Measurements from ENCODE around the gene ANKS1B.
"Not testable (repeated sequence)": the region's sequence is repeated elsewhere in the genome, so short reads cannot be mapped to it uniquely, and the experiment has no call there.

Gene ANKS1B

DNA sequence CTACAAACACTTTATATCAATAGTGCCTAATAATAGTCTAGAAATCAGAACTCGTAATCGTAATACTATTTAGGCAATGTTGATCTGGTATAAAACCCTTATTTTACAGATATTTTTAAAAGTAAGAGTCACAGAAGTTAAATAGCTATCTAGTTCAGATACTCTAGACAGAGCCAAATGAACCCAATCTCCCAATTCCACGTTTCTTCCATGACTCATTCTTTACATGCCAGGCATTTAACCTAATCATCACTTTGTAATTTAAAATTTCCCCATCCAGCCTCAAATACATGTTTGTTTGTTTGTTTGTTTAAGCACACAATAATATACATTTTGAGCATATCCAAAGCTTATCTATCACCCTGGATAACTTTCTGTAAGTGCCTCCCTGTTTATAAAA, 373.6 kb downstream of the ANKS1B start:
- peak; percentile 2 for DNase-seq (ENCODE audit: low read depth)
- H3K4me3 ChIP-seq (ENCODE audit: control insufficient read depth, low read depth, low read length): no peak overlapping the region
- TF ChIP-seq, protein P1, sequence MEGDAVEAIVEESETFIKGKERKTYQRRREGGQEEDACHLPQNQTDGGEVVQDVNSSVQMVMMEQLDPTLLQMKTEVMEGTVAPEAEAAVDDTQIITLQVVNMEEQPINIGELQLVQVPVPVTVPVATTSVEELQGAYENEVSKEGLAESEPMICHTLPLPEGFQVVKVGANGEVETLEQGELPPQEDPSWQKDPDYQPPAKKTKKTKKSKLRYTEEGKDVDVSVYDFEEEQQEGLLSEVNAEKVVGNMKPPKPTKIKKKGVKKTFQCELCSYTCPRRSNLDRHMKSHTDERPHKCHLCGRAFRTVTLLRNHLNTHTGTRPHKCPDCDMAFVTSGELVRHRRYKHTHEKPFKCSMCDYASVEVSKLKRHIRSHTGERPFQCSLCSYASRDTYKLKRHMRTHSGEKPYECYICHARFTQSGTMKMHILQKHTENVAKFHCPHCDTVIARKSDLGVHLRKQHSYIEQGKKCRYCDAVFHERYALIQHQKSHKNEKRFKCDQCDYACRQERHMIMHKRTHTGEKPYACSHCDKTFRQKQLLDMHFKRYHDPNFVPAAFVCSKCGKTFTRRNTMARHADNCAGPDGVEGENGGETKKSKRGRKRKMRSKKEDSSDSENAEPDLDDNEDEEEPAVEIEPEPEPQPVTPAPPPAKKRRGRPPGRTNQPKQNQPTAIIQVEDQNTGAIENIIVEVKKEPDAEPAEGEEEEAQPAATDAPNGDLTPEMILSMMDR (conservative IDR thresholded peaks at IDR 0.05; ENCODE audit: control insufficient read depth, insufficient read depth, low read depth, low read length): no peak

DNA sequence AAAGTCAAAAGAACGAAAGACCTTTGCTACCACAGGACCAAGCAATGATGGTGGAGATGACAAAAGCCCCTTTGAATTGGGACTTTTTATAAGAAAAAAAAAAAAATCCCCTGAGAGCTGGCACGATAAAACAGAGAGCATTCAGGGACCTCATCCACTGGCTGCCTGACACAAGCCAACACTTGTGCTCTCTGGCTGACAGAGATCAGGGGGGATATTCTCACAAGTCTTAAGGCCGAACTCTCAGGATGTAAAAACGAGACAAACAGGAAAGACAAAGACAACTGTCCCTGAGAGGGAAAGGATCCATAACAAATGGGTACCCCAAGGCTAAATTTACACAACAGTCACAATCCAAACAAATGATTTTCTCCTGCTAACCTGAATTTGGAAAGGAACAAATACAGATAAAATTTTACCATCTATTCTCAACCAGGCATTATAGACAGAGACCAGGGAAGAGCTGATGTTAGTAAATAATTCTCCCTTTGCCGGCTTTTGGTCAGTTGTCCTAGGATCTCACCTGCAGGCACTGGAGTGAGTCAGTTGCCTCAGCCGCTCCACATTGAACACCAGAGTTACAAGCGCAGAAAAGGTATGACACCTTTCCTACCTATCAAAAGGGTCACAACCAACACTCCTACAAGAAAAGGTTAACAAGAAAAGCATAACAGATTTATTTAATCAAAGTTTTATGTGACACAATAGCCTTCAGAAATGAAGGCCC, 375.1 kb downstream of the ANKS1B start:
- TF ChIP-seq, protein P1 (conservative IDR thresholded peaks at IDR 0.05; ENCODE audit: control insufficient read depth, insufficient read depth, low read depth, low read length): no peak
- H3K4me3 ChIP-seq (ENCODE audit: control insufficient read depth, low read depth, low read length): no peak overlapping the region
- DNase-seq (ENCODE audit: low read depth): no peak

DNA sequence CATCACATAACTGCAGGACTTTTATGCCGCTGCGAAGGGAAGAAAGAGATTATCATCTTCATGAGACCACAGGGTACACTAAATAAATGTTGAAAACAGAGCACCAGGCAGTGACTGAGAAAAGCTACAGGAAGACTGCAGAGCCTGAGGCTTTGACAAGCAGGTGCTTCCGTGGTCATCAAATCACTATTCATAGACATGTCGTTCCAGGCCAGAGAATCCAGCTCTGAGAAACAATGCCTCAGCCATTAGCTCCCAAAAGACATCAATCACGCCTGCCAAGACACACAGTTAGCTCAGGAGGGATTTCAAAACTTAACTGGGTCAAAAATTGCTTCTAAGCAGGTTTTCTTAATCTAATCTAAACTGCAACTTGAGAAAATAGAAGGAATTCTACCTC, 384.3 kb downstream of the ANKS1B start:
- DNase-seq (ENCODE audit: low read depth): no peak
- TF ChIP-seq, protein P1 (conservative IDR thresholded peaks at IDR 0.05; ENCODE audit: control insufficient read depth, insufficient read depth, low read depth, low read length): no peak
- H3K4me3 ChIP-seq (ENCODE audit: control insufficient read depth, low read depth, low read length): no peak overlapping the region

DNA sequence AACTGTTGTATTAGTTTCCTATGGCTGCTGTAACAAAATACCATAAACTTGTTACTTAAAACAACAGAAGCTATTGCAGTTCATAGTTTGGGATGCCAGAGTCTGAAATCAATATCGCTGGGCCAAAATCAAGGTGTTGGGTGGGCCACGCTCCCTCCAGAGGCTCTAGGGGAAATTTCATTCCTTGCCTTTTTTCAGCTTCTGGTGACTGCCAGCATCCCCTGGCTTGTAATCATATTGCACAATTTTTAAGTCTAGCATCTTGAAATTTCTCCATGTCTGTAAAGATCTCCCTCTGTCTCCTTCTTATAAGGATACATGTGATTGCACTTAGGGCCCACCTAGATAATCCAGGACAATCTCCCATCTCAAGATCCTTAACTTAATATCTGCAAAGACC, 386.0 kb downstream of the ANKS1B start:
- no peak overlapping the region for H3K4me3 ChIP-seq (ENCODE audit: control insufficient read depth, low read depth, low read length)
- no peak for DNase-seq (ENCODE audit: low read depth)

DNA sequence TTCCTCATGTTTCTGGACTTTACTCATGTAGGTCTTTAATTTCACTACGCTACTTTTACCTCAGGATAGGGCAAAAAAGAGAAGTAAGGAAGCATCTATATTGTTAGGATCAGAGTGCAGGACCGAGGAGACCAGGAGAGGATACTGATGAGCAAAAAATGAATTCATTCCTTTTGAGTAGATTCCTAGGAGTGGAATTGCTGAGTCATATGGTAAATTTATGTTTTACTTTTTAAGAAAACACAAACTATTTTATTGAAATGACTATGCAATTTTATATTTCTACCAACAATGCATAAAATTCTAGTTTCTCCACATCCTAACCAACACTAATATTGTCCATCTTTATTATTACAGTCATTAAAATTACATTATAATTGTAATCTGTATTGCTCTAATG, 388.0 kb downstream of the ANKS1B start:
- no peak for DNase-seq (ENCODE audit: low read depth)
- TF ChIP-seq, protein P1 (conservative IDR thresholded peaks at IDR 0.05; ENCODE audit: control insufficient read depth, insufficient read depth, low read depth, low read length): no peak
- H3K4me3 ChIP-seq (ENCODE audit: control insufficient read depth, low read depth, low read length): no peak overlapping the region

More for the DNA sequence above, 386.0 kb downstream of the ANKS1B start:
- TF ChIP-seq, protein P1 (conservative IDR thresholded peaks at IDR 0.05; ENCODE audit: control insufficient read depth, insufficient read depth, low read depth, low read length): no peak

DNA sequence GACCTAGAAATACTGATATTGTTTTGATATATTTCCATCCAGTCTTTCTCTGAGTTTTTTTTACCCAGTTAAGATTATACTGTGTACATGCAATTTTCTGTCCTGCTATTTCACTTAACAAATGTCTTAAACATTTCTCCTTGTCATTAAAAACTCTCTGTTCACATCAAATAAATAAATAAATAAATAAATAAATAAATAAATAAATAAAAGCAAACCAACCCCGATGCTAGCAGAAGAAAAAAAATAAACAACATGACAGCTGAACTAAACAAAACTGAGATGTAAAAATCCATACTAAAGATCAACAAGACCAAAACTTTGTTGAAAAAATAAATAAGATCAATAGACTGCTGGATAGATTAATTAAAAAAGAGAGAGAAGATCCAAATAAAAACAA, 407.6 kb downstream of the ANKS1B start:
- not testable (repeated sequence) for H3K4me3 ChIP-seq (ENCODE audit: control insufficient read depth, low read depth, low read length); DNase-seq (ENCODE audit: low read depth)

DNA sequence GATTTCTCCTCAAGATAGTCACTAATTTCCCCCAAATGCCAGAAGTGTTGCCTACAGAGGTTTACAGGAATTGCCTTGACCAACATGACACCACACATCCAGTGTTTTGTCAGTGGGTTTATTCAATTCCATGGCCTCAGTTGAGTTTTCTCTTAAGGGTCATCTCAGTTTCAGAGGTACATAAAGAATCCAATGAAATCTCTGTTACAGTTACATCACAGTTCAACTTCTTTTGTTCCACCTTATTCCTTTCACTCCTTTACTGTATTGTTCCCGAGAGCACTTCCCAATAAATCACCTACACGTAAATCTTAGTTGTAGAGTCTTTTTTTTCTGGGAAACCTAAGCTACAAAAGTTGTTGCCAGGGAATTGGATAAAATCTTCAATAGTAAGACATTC, 410.8 kb downstream of the ANKS1B start:
- H3K4me3 ChIP-seq (ENCODE audit: control insufficient read depth, low read depth, low read length): no peak overlapping the region
- DNase-seq (ENCODE audit: low read depth): no peak
- TF ChIP-seq, protein P1 (conservative IDR thresholded peaks at IDR 0.05; ENCODE audit: control insufficient read depth, insufficient read depth, low read depth, low read length): no peak

Measured in fibroblast of mammary gland (primary cell).